Psoas muscle (tissue), 8 donors: ENCODE measurements around the gene COCH. TPM values are rescaled to one million over a fixed set of nuclear protein-coding genes. Genes with fewer than 3 reads are reported as not detected.

ENCODE experiments used
- ATAC-seq, 4 donors: fragments of 200-7000 bp; cut with Tn5 transposase; one replicate each; pipeline ENCODE4 v1.9.1; 2020; ENCODE audit warnings: moderate library complexity in 3 of 4, mild to moderate bottlenecking in 2 of 4
- DNase-seq, 2 donors: peaks; one replicate each; pipeline ENCODE4 v3.0.0-alpha.2; 2020
- H3K27ac ChIP-seq: fragments of 200-600 bp; one replicate; pipeline ENCODE4 v1.8.0; 2022
- H3K27me3 ChIP-seq, 3 donors: fragments of 200-600 bp in 1 of 3; one replicate each; pipeline versions ENCODE4 v1.6.1 to v1.8.0; 2013 to 2022; ENCODE audit warnings: low read length in 2 of 3, mild to moderate bottlenecking in 2 of 3, moderate library complexity in 1 of 3; ENCODE audit not compliant: insufficient read depth in 3 of 3
- H3K36me3 ChIP-seq, 2 donors: fragments of 200-600 bp in 1 of 2; one replicate each; pipeline versions ENCODE4 v1.6.1 to v1.8.0; 2013 to 2022; ENCODE audit warnings: low read depth in 1 of 2, mild to moderate bottlenecking in 1 of 2, moderate library complexity in 1 of 2; ENCODE audit not compliant: insufficient read depth in 1 of 2
- H3K4me1 ChIP-seq: fragments of 200-600 bp; one replicate; pipeline ENCODE4 v1.8.0; 2022
- H3K4me3 ChIP-seq: fragments of 200-600 bp; one replicate; pipeline ENCODE4 v1.8.0; 2022; ENCODE audit warnings: mild to moderate bottlenecking
- H3K9me3 ChIP-seq: fragments of 200-600 bp; one replicate; pipeline ENCODE4 v1.8.0; 2022
- CTCF ChIP-seq: fragments of 200-600 bp; IDR thresholded peaks from one replicate; pipeline ENCODE4 v1.8.0; 2022; ENCODE audit warnings: antibody characterized with exemption
- WGBS, 3 donors: extraction: QIAGEN DNeasy Blood & Tissue Kit; methylation state at CpG; one replicate each; pipeline versions ENCODE4 v1.1.6 to v1.1.7; 2013; 5-methylcytosine and 5-hydroxymethylcytosine counted together
- intact Hi-C, 2 donors: fragments of 100-400 bp; cut with DNase I; formaldehyde crosslinking; loops; one replicate each; pipeline versions ENCODE4 v1.11.0 to v1.14.2; 2022
- polyA plus RNA-seq, 3 donors: library from polyadenylated mRNA; stranded (reverse); fragments of 200-250 nt; gene quantifications; one replicate each; pipeline ENCODE4 v1.2.3, GENCODE V29; 2013
- total RNA-seq, 4 donors: library from RNA; stranded (reverse); fragmentation: NEBNext Ultra II Directional in 2 of 4; extraction: Animal tissue kit (Norgen Biotek cat#: 25700) in 2 of 4; gene quantifications; one replicate each; pipeline versions ENCODE4 v1.2.1 to v1.2.4, GENCODE V29; 2021 to 2023
- donor health status: healthy with polysubstance abuse.
- donor health status: DM: no; HTN: no; CAD: no; lungs with moderate emphysema.
- donor health status: Bipolar disorder and iron deficiency.
- donor health status: healthy.
- donor health status: DM: yes; HTN: yes; CAD: no.
- donor health status: DM: no; HTN: no; CAD: no.
- donor health status: DM: no; HTN: no; CAD: no.
- donor health status: DM: yes; HTN: yes; CAD: no.

COCH gene
- total and polyA plus RNA-seq, 7 donors = 0.32 to 1.4 (median 0.52) TPM

- no peak overlapping the region for H3K4me3 ChIP-seq
- H3K36me3 ChIP-seq = no peaks in the 10 kb centered on the region
- no peak for TF ChIP-seq CTCF
- H3K9me3 ChIP-seq = no peaks in the 10 kb centered on the region
- peaks cover 0 to 11% (median 3%) of the 10 kb centered on the region in 3 donors for H3K27me3 ChIP-seq
- no peaks in the 10 kb centered on the region for H3K4me1 ChIP-seq
- ATAC-seq = no peak
- H3K27ac ChIP-seq = no peak overlapping the region
- intact Hi-C loops = no loop called here
- 83 to 92% (median 86%) methylated on average over 1 of the region's 1 CpG for WGBS, 3 donors
- DNase-seq = no peak
Measured at GRCh38 chr14:30849354-30849753, 25.0 kb upstream of the COCH start.

GRCh38 chr14:30849983-30850382 lies 24.4 kb upstream of the COCH start:
- Histone ChIP-seq H3K36me3 (no peaks in the 10 kb centered on the region), H3K4me3 (no peak overlapping the region), H3K4me1 (no peaks in the 10 kb centered on the region), H3K9me3 (no peaks in the 10 kb centered on the region), H3K27me3 (peaks cover 0 to 11% (median 3%) of the 10 kb centered on the region in 3 donors), H3K27ac (no peak overlapping the region)
- no peak for DNase-seq
- intact Hi-C loops = no loop called here
- 83 to 86% (median 85%) methylated on average over 1 of the region's 1 CpG for WGBS, 3 donors
- no peak for ATAC-seq
- no peak for TF ChIP-seq CTCF

GRCh38 chr14:30853946-30854345 lies 20.4 kb upstream of the COCH start:
- intact Hi-C loops = no loop called here
- TF ChIP-seq CTCF = no peak
- no peak overlapping the region for H3K4me3 ChIP-seq
- H3K27ac ChIP-seq = no peak overlapping the region
- H3K9me3 ChIP-seq = no peaks in the 10 kb centered on the region
- H3K4me1 ChIP-seq = no peaks in the 10 kb centered on the region
- ATAC-seq = no peak
- no peaks in the 10 kb centered on the region for H3K36me3 ChIP-seq
- no peak for DNase-seq
- peaks cover 0 to 11% (median 3%) of the 10 kb centered on the region in 3 donors for H3K27me3 ChIP-seq

- ATAC-seq (no peak), DNase-seq (no peak)
- no peak overlapping the region for H3K27ac ChIP-seq
- peaks cover 0 to 8% (median 3%) of the 10 kb centered on the region in 3 donors for H3K27me3 ChIP-seq
- intact Hi-C loops = no loop called here
- H3K9me3 ChIP-seq = no peaks in the 10 kb centered on the region
- H3K36me3 ChIP-seq = no peaks in the 10 kb centered on the region
- no peak overlapping the region for H3K4me3 ChIP-seq
- no peak for TF ChIP-seq CTCF
- no peaks in the 10 kb centered on the region for H3K4me1 ChIP-seq
Measured at GRCh38 chr14:30854492-30854891, 19.9 kb upstream of the COCH start.

- no peaks in the 10 kb centered on the region for H3K4me1 ChIP-seq
- intact Hi-C loops = no loop called here
- TF ChIP-seq CTCF = no peak
- ATAC-seq = no peak
- WGBS, 3 donors = 78 to 91% (median 90%) methylated on average over 6 of the region's 6 CpGs
- no peak overlapping the region for H3K4me3 ChIP-seq
- H3K9me3 ChIP-seq = no peaks in the 10 kb centered on the region
- H3K27me3 ChIP-seq = peaks cover 0 to 6% (median 3%) of the 10 kb centered on the region in 3 donors
- H3K27ac ChIP-seq = no peak overlapping the region
- no peaks in the 10 kb centered on the region for H3K36me3 ChIP-seq
- no peak for DNase-seq
Measured at GRCh38 chr14:30855345-30856037, 18.9 kb upstream of the COCH start.
